K562 (cell line): ENCODE measurements around the gene FEN1. TPM values are rescaled to one million over a fixed set of nuclear protein-coding genes. Genes with fewer than 3 reads are reported as not detected.

Source experiments
- ATAC-seq: fragments of 200-7000 bp; cut with Tn5 transposase; 3 replicates; pipeline ENCODE4 v1.9.1; 2020; ENCODE audit warnings: moderate library complexity
- BruUV-seq: library from RNA; stranded (reverse); fragments of 400-500 nt; replicated peaks from 2 replicates; lab custom pipeline; 2021; lab: Mats Ljungman, UMichigan
- CTCF ChIA-PET: fragments of 300-600 bp; formaldehyde crosslinking; extraction: SDS; loops from one replicate; lab custom pipeline; 2021; ENCODE audit warnings: low intra/inter-chr PET ratio; lab: Yijun Ruan, JAX
- POLR2A ChIA-PET: fragments of 300-600, 350-650 bp; sonication (Branson Sonifier 250); formaldehyde crosslinking; extraction: SDS; loops from one replicate; lab custom pipeline; 2021; ENCODE audit warnings: antibody characterized with exemption, inconsistent platforms; lab: Yijun Ruan, JAX
- DNase-seq, 4 experiments: peaks; one replicate each; pipeline versions ENCODE4 v3.0.0 to v3.0.0-alpha.2; 2011 to 2018; ENCODE audit warnings: low spot score in 3 of 4, mixed read lengths in 3 of 4; ENCODE audit errors: extremely low read depth in 1 of 4
- FAIRE-seq: peaks from 2 replicates; lab custom pipeline; 2011; peaks lifted over from hg19 to GRCh38; lab: Jason Lieb, UNC
- H2AFZ ChIP-seq: 2 replicates; pipeline ENCODE4 v1.6.0; 2011; ENCODE audit warnings: low read depth, low read length, control low read depth, inconsistent platforms
- H3K27ac ChIP-seq: fragments of 200-600 bp; 3 replicates; pipeline ENCODE4 v1.8.0; 2011; ENCODE audit warnings: low read depth, mild to moderate bottlenecking, control low read depth, inconsistent platforms, low read length, moderate library complexity, mixed read lengths; ENCODE audit errors: extremely low read depth
- H3K27me3 ChIP-seq, 2 experiments: fragments of 300-600 bp in 1 of 2; 2 replicates in 1 of 2; 3 replicates in 1 of 2; pipeline versions ENCODE4 v1.6.0 to v1.8.0; 2011; ENCODE audit warnings: inconsistent platforms in 2 of 2, low read length in 2 of 2, mild to moderate bottlenecking in 1 of 2, mixed read lengths in 1 of 2, moderate library complexity in 1 of 2; ENCODE audit not compliant: control insufficient read depth in 2 of 2, insufficient read depth in 2 of 2
- H3K36me3 ChIP-seq: fragments of 300-600 bp; 3 replicates; pipeline ENCODE4 v1.8.0; 2011; ENCODE audit warnings: mild to moderate bottlenecking, low read length, inconsistent platforms; ENCODE audit not compliant: control insufficient read depth, insufficient read depth
- H3K4me1 ChIP-seq, 2 experiments: fragments of 200-600 bp in 1 of 2; replicated peaks in 1 of 2; 2 replicates in 1 of 2; 3 replicates in 1 of 2; pipeline versions ENCODE4 v1.5.1 to v1.8.0; 2011; ENCODE audit warnings: inconsistent platforms in 2 of 2, low read length in 2 of 2, mild to moderate bottlenecking in 1 of 2, mixed read lengths in 1 of 2, moderate library complexity in 1 of 2; ENCODE audit not compliant: control insufficient read depth in 2 of 2, insufficient read depth in 2 of 2
- H3K4me2 ChIP-seq: 2 replicates; pipeline ENCODE4 v1.6.1; 2011; ENCODE audit warnings: low read length, control low read depth, inconsistent platforms, mixed read lengths; ENCODE audit not compliant: insufficient read depth
- H3K4me3 ChIP-seq: fragments of 200-600 bp; sonication (generic), shearing (Covaris generic); 2 replicates; pipeline ENCODE4 v1.5.1; 2016; ENCODE audit warnings: control low read depth, inconsistent platforms
- H3K79me2 ChIP-seq: fragments of 200-600 bp; 3 replicates; pipeline ENCODE4 v1.8.0; 2011; ENCODE audit warnings: low read length, inconsistent platforms; ENCODE audit not compliant: control insufficient read depth, insufficient read depth
- H3K9ac ChIP-seq, 2 experiments: 2 replicates each; pipeline versions ENCODE4 v1.6.0 to v1.6.1; 2011; ENCODE audit warnings: low read depth in 2 of 2, low read length in 2 of 2, control low read depth in 1 of 2, inconsistent platforms in 1 of 2, mild to moderate bottlenecking in 1 of 2, mixed read lengths in 1 of 2; ENCODE audit not compliant: insufficient read depth in 1 of 2
- H3K9me1 ChIP-seq: one replicate; pipeline ENCODE4 v1.6.0; 2011; ENCODE audit warnings: inconsistent platforms, mild to moderate bottlenecking, low read length, moderate library complexity; ENCODE audit not compliant: control insufficient read depth, insufficient read depth
- H3K9me3 ChIP-seq: replicated peaks from 2 replicates; pipeline ENCODE4 v1.5.1; 2011; ENCODE audit warnings: low read depth, low read length, inconsistent platforms; ENCODE audit not compliant: control insufficient read depth, insufficient read depth
- H4K20me1 ChIP-seq: replicated peaks from 2 replicates; pipeline ENCODE4 v1.6.1; 2011; ENCODE audit warnings: low read length, inconsistent platforms, mixed read lengths; ENCODE audit not compliant: control insufficient read depth, insufficient read depth
- MECOM ChIP-seq: fragments of 250-450 bp; sonication (Bioruptor Pico); IDR thresholded peaks from 2 replicates; pipeline ENCODE4 v1.8.0; 2022; ENCODE audit warnings: inconsistent platforms
- MTA3 ChIP-seq: fragments of 450-650 bp; formaldehyde crosslinking; IDR thresholded peaks from 2 replicates; pipeline ENCODE4 v1.6.1; 2017; ENCODE audit warnings: mild to moderate bottlenecking, borderline replicate concordance
- SREBF2 ChIP-seq: sonication (generic); formaldehyde crosslinking; IDR thresholded peaks from 2 replicates; pipeline ENCODE4 v1.4.0; 2020; ENCODE audit warnings: mild to moderate bottlenecking, missing genetic modification reagents
- TRIM28 ChIP-seq: fragments of 450-650 bp; IDR thresholded peaks from 2 replicates; pipeline ENCODE4 v1.6.1; 2017
- TSC22D4 ChIP-seq: fragments of 450-650 bp; IDR thresholded peaks from 2 replicates; pipeline ENCODE4 v1.6.1; 2016; ENCODE audit warnings: missing genetic modification characterization, missing biosample characterization, control low read depth
- XRCC5 ChIP-seq: fragments of 200-400 bp; formaldehyde crosslinking; IDR thresholded peaks from 2 replicates; pipeline ENCODE4 v1.6.1; 2017; ENCODE audit warnings: low read depth, mild to moderate bottlenecking, low read length
- ZNF24 ChIP-seq: fragments of 450-650 bp; IDR thresholded peaks from 2 replicates; pipeline ENCODE4 v1.6.1; 2016
- WGBS: fragments of 100-300 bp; shearing (Covaris generic); methylation state at CpG from one replicate; pipeline ENCODE4 v1.1.6; 2016; ENCODE audit warnings: low coverage, mixed read lengths; ENCODE audit not compliant: insufficient coverage; ENCODE audit errors: missing lambda C conversion rate; 5-methylcytosine and 5-hydroxymethylcytosine counted together
- in situ Hi-C: fragments of 300-500 bp; cut with MboI; formaldehyde crosslinking; loops from 4 replicates; pipeline ENCODE4 v1.15.0; 2018; ENCODE audit warnings: inconsistent platforms, mixed read lengths
- intact Hi-C: fragments of 100-400 bp; cut with micrococcal nuclease; formaldehyde crosslinking; loops from 2 replicates; pipeline ENCODE4 v1.14.2; 2022
- polyA plus RNA-seq, 8 experiments: library from polyadenylated mRNA; depleted of rRNA in 4 of 8; stranded (reverse) in 5 of 8; unstranded in 3 of 8; fragments of >200 nt; fragmentation: Nextera tagmentation in 2 of 8; fragmentation: Illumina TruSeq in 1 of 8; extraction: Ambion mirVana in 2 of 8; extraction: Trizol in 1 of 8; gene quantifications; 2 replicates each; pipeline versions ENCODE4 v1.2.1 to v1.2.3, GENCODE V29; 2011 to 2014; ENCODE audit warnings: inconsistent platforms in 1 of 8, missing spikeins in 1 of 8
- total RNA-seq, 7 experiments: library from RNA; depleted of rRNA in 6 of 7; stranded (reverse); fragments of >200 nt in 6 of 7; fragmentation: Illumina TruSeq in 2 of 7; extraction: Trizol in 2 of 7; gene quantifications; 2 replicates each; pipeline versions ENCODE4 v1.2.1 to v1.2.3, GENCODE V29; 2011 to 2021; ENCODE audit warnings: low replicate concordance in 1 of 7

Gene FEN1
- total and polyA plus RNA-seq, 9 of the 15 experiments (the other 6 are each of a cell fraction or from before 2014, with no cell fraction given) = 58.1 to 156 (median 137) TPM

- Histone ChIP-seq H2AFZ (no peak overlapping the region), H3K9me3 (no peaks in the 10 kb centered on the region), H4K20me1 (no peaks in the 10 kb centered on the region), H3K36me3 (peaks cover 1% of the 10 kb centered on the region; the same call in 2 of the 3 replicates), H3K9me1 (no peaks in the 10 kb centered on the region), H3K27me3 (no peaks in the 10 kb centered on the region), H3K4me2 (no peak overlapping the region), H3K79me2 (peaks cover 3% of the 10 kb centered on the region; the same call in 1 of the 3 replicates), H3K27ac (no peak overlapping the region), H3K4me1 (peaks cover 2 to 27% of the 10 kb centered on the region in 2 experiments), H3K9ac (no peak overlapping the region), H3K4me3 (no peak overlapping the region)
- CTCF ChIA-PET = no interaction called here
- POLR2A ChIA-PET = no interaction called here
- no peak for FAIRE-seq
- no TSS peak for BruUV-seq
- DNase-seq = no peak
- 97% methylated on average over 14 of the region's 16 CpGs for WGBS
- in situ Hi-C loops (no loop called here), intact Hi-C loops (no loop called here)
- TF ChIP-seq TRIM28 (no peak), TSC22D4 (tag) (no peak), ZNF24 (no peak), XRCC5 (no peak), SREBF2 (CRISPR knock-in tag) (no peak), MTA3 (no peak), MECOM (CRISPR knock-in tag) (no peak)
- no peak for ATAC-seq
Measured at GRCh38 chr11:61828379-61828628, 35.6 kb downstream of the FEN1 start.
